Fibroblast of skin of left biceps (primary cell): ENCODE data around the gene SEMA6C.
"Not testable (repeated sequence)": the region's sequence is repeated elsewhere in the genome, so short reads cannot be mapped to it uniquely, and the experiment has no call there.

Experiments used
- DNase-seq, 2 experiments: peaks; one replicate each; pipeline ENCODE4 v3.0.0-alpha.2; 2013; ENCODE audit warnings: low read depth in 2 of 2

SEMA6C gene

GRCh38 chr1:151130987-151131586 is 15.3 kb downstream of the SEMA6C start:
- DNase-seq: peak; percentile 70 to 77

GRCh38 chr1:151128800-151129199 is 17.6 kb downstream of the SEMA6C start:
- DNase-seq: no peak

- DNase-seq: no peak
Observed at GRCh38 chr1:151124763-151125403, 21.5 kb downstream of the SEMA6C start.

GRCh38 chr1:151113877-151114276 is 32.6 kb downstream of the SEMA6C start:
- DNase-seq: no peak

GRCh38 chr1:151108331-151108730 is 38.1 kb downstream of the SEMA6C start:
- no peak for DNase-seq

GRCh38 chr1:151106894-151107293 is 39.5 kb downstream of the SEMA6C start:
- DNase-seq: no peak

- DNase-seq: no peak
Observed at GRCh38 chr1:151104630-151105029, 41.8 kb downstream of the SEMA6C start.

- no peak for DNase-seq
Observed at GRCh38 chr1:151098126-151098525, 48.3 kb downstream of the SEMA6C start.

- not testable (repeated sequence) for DNase-seq
Observed at GRCh38 chr1:151097426-151097825, 49.0 kb downstream of the SEMA6C start.

- DNase-seq: no peak
Observed at GRCh38 chr1:151085953-151086559, 60.4 kb downstream of the SEMA6C start.
